Heart left ventricle (tissue), 13 donors: ENCODE results near the gene TMEM147.

Experiments used
- CTCF ChIP-seq, 12 donors: fragments of 200-600 bp; sonication (generic) in 4 of 12; IDR thresholded peaks; one replicate each; pipeline versions ENCODE4 v1.5.0 to v1.8.0; 2018 to 2022; ENCODE audit warnings: antibody characterized with exemption in 12 of 12, mild to moderate bottlenecking in 5 of 12
- POLR2A ChIP-seq, 2 donors: fragments of 450-650 bp; IDR thresholded peaks; one replicate each; pipeline ENCODE4 v1.6.1; 2017; ENCODE audit warnings: antibody characterized with exemption in 2 of 2, mild to moderate bottlenecking in 2 of 2, moderate library complexity in 2 of 2
- donor health status: ischemic (EF 13 %, LVEDD 7.1; RV severe dilation, severe dysfunction).
- donor health status: DM: no; HTN: yes; CAD: no.
- donor health status: DM: no; HTN: no; CAD: no.
- donor health status: ischemic (EF 25% LVEDD 6.9; RV normal size, moderate dysfunction).
- donor health status: ischemic (EF 25% LVEDD 5.7; RV mildly dilated, moderate dysfunction).
- donor health status: ischemic (EF 35%, LVEDD 5.7; RV mildly dilated, moderate dysfunction).
- donor health status: nonischemic (EF 11% LVEDD 7.7; RV severe dilation, severe dysfunction).
- donor health status: DM: yes; HTN: yes; CAD: no.
- donor health status: PGD.
- donor health status: ischemic (EF 29% LVEDD 5.4; RV normal size, mild dysfunction).
- donor health status: nonischemic (EF 23%, LVEDD 6.1; RV moderate dilation, normal function).

- TF ChIP-seq CTCF (IDR thresholded peaks at IDR 0.05) = no peak
- no peak for TF ChIP-seq POLR2A (IDR thresholded peaks at IDR 0.05)
Measured at GRCh38 chr19:35516310-35516709, 29.1 kb upstream of the TMEM147 start.
